ENCODE measurements around the gene AZIN2.
A peak's percentile ranks its signal among the peaks of the same experiment; 100 is the strongest.
"Not testable (repeated sequence)": the region's sequence is repeated elsewhere in the genome, so short reads cannot be mapped to it uniquely, and the experiment has no call there.

Gene AZIN2

GRCh38 chr1:33056426-33056825, 24.5 kb upstream of the AZIN2 start:
- no peak overlapping the region for H3K4me3 ChIP-seq (ENCODE audit: low read depth, low read length)

- no peak overlapping the region for H3K4me3 ChIP-seq (ENCODE audit: low read depth, low read length)
Measured at GRCh38 chr1:33057095-33057494, 23.9 kb upstream of the AZIN2 start.

GRCh38 chr1:33060579-33061083, 20.3 kb upstream of the AZIN2 start:
- H3K4me3 ChIP-seq (ENCODE audit: low read depth, low read length): no peak overlapping the region

- H3K4me3 ChIP-seq (ENCODE audit: low read depth, low read length): no peak overlapping the region
Measured at GRCh38 chr1:33061834-33062233, 19.1 kb upstream of the AZIN2 start.

- H3K4me3 ChIP-seq (ENCODE audit: low read depth, low read length): not testable (repeated sequence)
Measured at GRCh38 chr1:33064284-33064683, 16.7 kb upstream of the AZIN2 start.

GRCh38 chr1:33065301-33065700, 15.7 kb upstream of the AZIN2 start:
- no peak overlapping the region for H3K4me3 ChIP-seq (ENCODE audit: low read depth, low read length)

- H3K4me3 ChIP-seq (ENCODE audit: low read depth, low read length): not testable (repeated sequence)
Measured at GRCh38 chr1:33066477-33066876, 14.5 kb upstream of the AZIN2 start.

GRCh38 chr1:33068108-33068507, 12.8 kb upstream of the AZIN2 start:
- not testable (repeated sequence) for H3K4me3 ChIP-seq (ENCODE audit: low read depth, low read length)

- H3K4me3 ChIP-seq (ENCODE audit: low read depth, low read length): no peak overlapping the region
Measured at GRCh38 chr1:33070628-33071027, 10.3 kb upstream of the AZIN2 start.

GRCh38 chr1:33072707-33073106, 8.2 kb upstream of the AZIN2 start:
- H3K4me3 ChIP-seq (ENCODE audit: low read depth, low read length): no peak overlapping the region

- no peak overlapping the region for H3K4me3 ChIP-seq (ENCODE audit: low read depth, low read length)
Measured at GRCh38 chr1:33074193-33074945, 6.6 kb upstream of the AZIN2 start.

GRCh38 chr1:33078030-33078591, 2.8 kb upstream of the AZIN2 start:
- no peak overlapping the region for H3K4me3 ChIP-seq (ENCODE audit: low read depth, low read length)

- peak overlapping the region; percentile 68 for H3K4me3 ChIP-seq (ENCODE audit: low read depth, low read length)
Measured at GRCh38 chr1:33080373-33080772, 580 bp upstream of the AZIN2 start.

GRCh38 chr1:33081554-33082305, 777 bp downstream of the AZIN2 start:
- peak overlapping the region; percentile 68 for H3K4me3 ChIP-seq (ENCODE audit: low read depth, low read length)

- H3K4me3 ChIP-seq (ENCODE audit: low read depth, low read length): no peak overlapping the region
Measured at GRCh38 chr1:33082575-33083108, 1.7 kb downstream of the AZIN2 start.

- H3K4me3 ChIP-seq (ENCODE audit: low read depth, low read length): no peak overlapping the region
Measured at GRCh38 chr1:33085332-33085731, 4.4 kb downstream of the AZIN2 start.

GRCh38 chr1:33086384-33086850, 5.5 kb downstream of the AZIN2 start:
- H3K4me3 ChIP-seq (ENCODE audit: low read depth, low read length): no peak overlapping the region

GRCh38 chr1:33087677-33088076, 6.7 kb downstream of the AZIN2 start:
- H3K4me3 ChIP-seq (ENCODE audit: low read depth, low read length): no peak overlapping the region

GRCh38 chr1:33088119-33088906, 7.4 kb downstream of the AZIN2 start:
- H3K4me3 ChIP-seq (ENCODE audit: low read depth, low read length): no peak overlapping the region

GRCh38 chr1:33089457-33089856, 8.5 kb downstream of the AZIN2 start:
- no peak overlapping the region for H3K4me3 ChIP-seq (ENCODE audit: low read depth, low read length)

- H3K4me3 ChIP-seq (ENCODE audit: low read depth, low read length): no peak overlapping the region
Measured at GRCh38 chr1:33092438-33092837, 11.5 kb downstream of the AZIN2 start.
